Peyer's patch (tissue), 4 donors: ENCODE results near the gene TUBGCP5.
"Not testable (repeated sequence)": the region's sequence is repeated elsewhere in the genome, so short reads cannot be mapped to it uniquely, and the experiment has no call there.

ENCODE experiments used
- CTCF ChIP-seq, 6 experiments: fragments of 450-650 bp in 4 of 6; fragments of 200-600 bp in 2 of 6; sonication (generic) in 1 of 6; IDR thresholded peaks; one replicate each; pipeline ENCODE4 v1.5.1; 2017 to 2019; ENCODE audit warnings: antibody characterized with exemption in 6 of 6, mild to moderate bottlenecking in 3 of 6, moderate library complexity in 1 of 6
- POLR2A ChIP-seq, 2 donors: fragments of 450-650 bp; IDR thresholded peaks; one replicate each; pipeline ENCODE4 v1.5.1; 2017; ENCODE audit warnings: antibody characterized with exemption in 2 of 2, mild to moderate bottlenecking in 2 of 2, moderate library complexity in 2 of 2

GRCh38 chr15:23012616-23013015 is 26.8 kb downstream of the TUBGCP5 start:
- not testable (repeated sequence) for TF ChIP-seq POLR2A, CTCF (IDR thresholded peaks at IDR 0.05)
